ES-I3 (cell line): Measurements from ENCODE around the gene CCL19.

Experiments
- H3K36me3 ChIP-seq: 2 replicates; pipeline ENCODE4 v1.6.1; 2013; ENCODE audit warnings: mild to moderate bottlenecking, low read length, control low read depth, moderate library complexity; ENCODE audit not compliant: insufficient read depth
- H3K4me1 ChIP-seq: 2 replicates; pipeline ENCODE4 v1.6.1; 2013; ENCODE audit warnings: mild to moderate bottlenecking, control low read depth, low read length; ENCODE audit not compliant: insufficient read depth
- H3K9ac ChIP-seq: 2 replicates; pipeline ENCODE4 v1.6.1; 2013; ENCODE audit warnings: low read depth, mild to moderate bottlenecking, low read length, moderate library complexity
- H3K9me3 ChIP-seq: 2 replicates; pipeline ENCODE4 v1.6.1; 2013; ENCODE audit warnings: mild to moderate bottlenecking, low read length, moderate library complexity; ENCODE audit not compliant: control insufficient read depth, insufficient read depth

CCL19 gene

GRCh38 chr9:34662526-34663302 is 28.4 kb downstream of the CCL19 start, which contains the start of gene CCL27:
Gene CCL27 (minus strand): TSS chr9:34662657. CDS start chr9:34662633, 24 bp downstream.
- Histone ChIP-seq H3K9ac (no peak within 1 kb of the TSS), H3K36me3 (no peaks in the 10 kb centered on the region), H3K4me1 (peaks cover 4% of the 10 kb centered on the region; the same call in 1 of the 2 replicates), H3K9me3 (0 out of 2 replicates have a peak, but pooled peaks cover 2% of the 10 kb centered on the region)

GRCh38 chr9:34659592-34660253 is 31.4 kb downstream of the CCL19 start:
- peaks cover 4% of the 10 kb centered on the region; the same call in 1 of the 2 replicates for H3K4me1 ChIP-seq
- H3K9me3 ChIP-seq: no peaks in the 10 kb centered on the region
- H3K36me3 ChIP-seq: no peaks in the 10 kb centered on the region
- no peak overlapping the region for H3K9ac ChIP-seq

- no peak overlapping the region for H3K9ac ChIP-seq
- no peaks in the 10 kb centered on the region for H3K36me3 ChIP-seq
- no peaks in the 10 kb centered on the region for H3K9me3 ChIP-seq
- peaks cover 6% of the 10 kb centered on the region for H3K4me1 ChIP-seq
These were observed 32.6 kb downstream of the CCL19 start for GRCh38 chr9:34658461-34658860.

- H3K36me3 ChIP-seq: no peaks in the 10 kb centered on the region
- H3K9ac ChIP-seq: no peak overlapping the region
- H3K9me3 ChIP-seq: no peaks in the 10 kb centered on the region
- peaks cover 19% of the 10 kb centered on the region for H3K4me1 ChIP-seq
These were observed 34.1 kb downstream of the CCL19 start for GRCh38 chr9:34656992-34657391.

- no peaks in the 10 kb centered on the region for H3K9me3 ChIP-seq
These were observed 35.7 kb downstream of the CCL19 start for GRCh38 chr9:34655394-34655793.

GRCh38 chr9:34654323-34655051 is 36.6 kb downstream of the CCL19 start:
- H3K9me3 ChIP-seq: no peaks in the 10 kb centered on the region
- peaks cover 26% of the 10 kb centered on the region for H3K4me1 ChIP-seq
- no peak overlapping the region for H3K9ac ChIP-seq
- no peaks in the 10 kb centered on the region for H3K36me3 ChIP-seq

More at GRCh38 chr9:34655394-34655793, 35.7 kb downstream of the CCL19 start:
- Histone ChIP-seq H3K9ac (no peak overlapping the region), H3K36me3 (no peaks in the 10 kb centered on the region), H3K4me1 (peaks cover 26% of the 10 kb centered on the region)

GRCh38 chr9:34653151-34654072 is 37.7 kb downstream of the CCL19 start:
- Histone ChIP-seq H3K36me3 (no peaks in the 10 kb centered on the region), H3K4me1 (peaks cover 26% of the 10 kb centered on the region), H3K9ac (0 out of 2 replicates have a peak overlapping the region, but pooled peaks have one; percentile 6), H3K9me3 (no peaks in the 10 kb centered on the region)

GRCh38 chr9:34652602-34653000 is 38.5 kb downstream of the CCL19 start:
- H3K9me3 ChIP-seq: no peaks in the 10 kb centered on the region
- H3K9ac ChIP-seq: no peak overlapping the region; the same call in 1 of the 2 replicates
- no peaks in the 10 kb centered on the region for H3K36me3 ChIP-seq
- H3K4me1 ChIP-seq: peaks cover 28% of the 10 kb centered on the region

- Histone ChIP-seq H3K36me3 (no peaks in the 10 kb centered on the region), H3K9ac (peak within 1 kb of the TSS; percentile 82), H3K4me1 (peaks cover 32% of the 10 kb centered on the region), H3K9me3 (no peaks in the 10 kb centered on the region)
These were observed 39.0 kb downstream of the CCL19 start, which contains the start of gene IL11RA for GRCh38 chr9:34651876-34652601. Gene IL11RA (plus strand): TSS chr9:34652185. CDS start chr9:34655218, 3,033 bp downstream.

- H3K9ac ChIP-seq: peak overlapping the region; percentile 82
- H3K4me1 ChIP-seq: peaks cover 32% of the 10 kb centered on the region
- no peaks in the 10 kb centered on the region for H3K36me3 ChIP-seq
- H3K9me3 ChIP-seq: no peaks in the 10 kb centered on the region
These were observed 39.8 kb downstream of the CCL19 start for GRCh38 chr9:34651321-34651720.

GRCh38 chr9:34650816-34651215 is 40.3 kb downstream of the CCL19 start:
- Histone ChIP-seq H3K9ac (no peak overlapping the region), H3K9me3 (no peaks in the 10 kb centered on the region)

GRCh38 chr9:34648673-34649072 is 42.4 kb downstream of the CCL19 start:
- H3K4me1 ChIP-seq: peaks cover 41% of the 10 kb centered on the region
- no peak overlapping the region for H3K9ac ChIP-seq
- H3K36me3 ChIP-seq: no peaks in the 10 kb centered on the region
- no peaks in the 10 kb centered on the region for H3K9me3 ChIP-seq

More at GRCh38 chr9:34650816-34651215, 40.3 kb downstream of the CCL19 start:
- Histone ChIP-seq H3K36me3 (no peaks in the 10 kb centered on the region), H3K4me1 (peaks cover 36% of the 10 kb centered on the region)

GRCh38 chr9:34647651-34648050 is 43.4 kb downstream of the CCL19 start:
- Histone ChIP-seq H3K9ac (peak overlapping the region; percentile 74; the same call in 1 of the 2 replicates), H3K4me1 (peaks cover 31% of the 10 kb centered on the region), H3K36me3 (no peaks in the 10 kb centered on the region), H3K9me3 (no peaks in the 10 kb centered on the region)
